ENCODE results near the gene NEDD4L.

Gene NEDD4L

GRCh38 chr18:58253318-58253717 lies 209.3 kb downstream of the NEDD4L start:
- no peaks in the 10 kb centered on the region for H3K36me3 ChIP-seq (ENCODE audit: insufficient read depth, low read length)
- H3K4me3 ChIP-seq (ENCODE audit: low read length) = no peak overlapping the region
- no peaks in the 10 kb centered on the region for H3K27me3 ChIP-seq (ENCODE audit: control insufficient read depth, insufficient read depth, low read length)

GRCh38 chr18:58253871-58254270 lies 209.8 kb downstream of the NEDD4L start:
- no peaks in the 10 kb centered on the region for H3K27me3 ChIP-seq (ENCODE audit: control insufficient read depth, insufficient read depth, low read length)
- no peak overlapping the region for H3K9ac ChIP-seq (ENCODE audit: low read depth, low read length)
- no peaks in the 10 kb centered on the region for H3K9me3 ChIP-seq (replicated peaks; ENCODE audit: low read length)
- H3K4me1 ChIP-seq (ENCODE audit: control insufficient read depth, insufficient read depth, low read length) = peaks cover 24% of the 10 kb centered on the region
- no peak overlapping the region for H3K4me2 ChIP-seq (ENCODE audit: low read length)
- no peaks in the 10 kb centered on the region for H3K36me3 ChIP-seq (ENCODE audit: insufficient read depth, low read length)
- H3K4me3 ChIP-seq (ENCODE audit: low read length) = no peak overlapping the region

More at GRCh38 chr18:58253318-58253717, 209.3 kb downstream of the NEDD4L start:
- Histone ChIP-seq H3K9ac (ENCODE audit: low read depth, low read length) (no peak overlapping the region), H3K4me1 (ENCODE audit: control insufficient read depth, insufficient read depth, low read length) (peaks cover 23% of the 10 kb centered on the region), H3K9me3 (replicated peaks; ENCODE audit: low read length) (no peaks in the 10 kb centered on the region), H3K4me2 (ENCODE audit: low read length) (no peak overlapping the region)

DNA sequence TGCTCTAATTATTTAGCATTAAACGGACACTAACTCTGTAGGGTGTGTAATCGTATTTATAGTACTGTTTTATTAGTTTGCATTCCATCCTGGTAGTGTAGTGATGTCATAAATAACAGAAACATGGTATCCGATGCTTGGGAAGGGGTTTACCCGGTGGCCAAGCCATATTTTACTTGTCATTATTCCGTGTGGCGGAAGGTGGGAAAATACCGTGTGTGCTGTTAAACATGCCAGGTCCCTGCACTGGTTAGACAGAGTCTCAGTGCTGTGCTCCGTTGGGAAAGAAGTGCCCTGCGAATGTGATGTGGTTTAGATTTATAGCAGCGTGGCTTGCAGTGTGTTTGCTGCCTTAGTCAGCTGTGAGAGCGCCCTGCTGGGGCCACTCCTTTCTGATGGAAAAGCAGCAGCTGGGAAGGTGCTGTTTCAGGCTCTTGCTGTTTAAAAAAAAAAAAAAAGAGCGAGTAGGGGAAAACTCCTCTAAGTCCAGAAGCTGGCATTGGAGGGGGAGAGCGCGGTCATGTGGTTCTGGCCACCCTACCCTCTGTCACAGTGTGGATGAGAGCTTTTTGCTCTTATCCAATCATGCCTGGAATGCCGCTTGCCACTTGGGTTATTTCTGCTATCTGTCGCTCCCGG lies 211.0 kb downstream of the NEDD4L start:
- H3K9ac ChIP-seq (ENCODE audit: low read depth, low read length) = peak overlapping the region; percentile 84
- no peaks in the 10 kb centered on the region for H3K36me3 ChIP-seq (ENCODE audit: insufficient read depth, low read length)
- H3K27me3 ChIP-seq (ENCODE audit: control insufficient read depth, insufficient read depth, low read length) = no peaks in the 10 kb centered on the region
- peak overlapping the region; percentile 73 for H3K4me3 ChIP-seq (ENCODE audit: low read length)
- H3K9me3 ChIP-seq (replicated peaks; ENCODE audit: low read length) = no peaks in the 10 kb centered on the region
- peak overlapping the region; percentile 83 for H3K4me2 ChIP-seq (ENCODE audit: low read length)
- peaks cover 31% of the 10 kb centered on the region for H3K4me1 ChIP-seq (ENCODE audit: control insufficient read depth, insufficient read depth, low read length)

- Histone ChIP-seq H3K9ac (ENCODE audit: low read depth, low read length) (peak overlapping the region; percentile 84), H3K27me3 (ENCODE audit: control insufficient read depth, insufficient read depth, low read length) (no peaks in the 10 kb centered on the region), H3K36me3 (ENCODE audit: insufficient read depth, low read length) (no peaks in the 10 kb centered on the region), H3K9me3 (replicated peaks; ENCODE audit: low read length) (no peaks in the 10 kb centered on the region), H3K4me3 (ENCODE audit: low read length) (peak overlapping the region; percentile 73), H3K4me1 (ENCODE audit: control insufficient read depth, insufficient read depth, low read length) (peaks cover 31% of the 10 kb centered on the region), H3K4me2 (ENCODE audit: low read length) (peak overlapping the region; percentile 83)
These were observed 211.8 kb downstream of the NEDD4L start for GRCh38 chr18:58255701-58256311.

GRCh38 chr18:58256316-58257080 lies 212.5 kb downstream of the NEDD4L start:
- Histone ChIP-seq H3K36me3 (ENCODE audit: insufficient read depth, low read length) (no peaks in the 10 kb centered on the region), H3K9ac (ENCODE audit: low read depth, low read length) (peak overlapping the region; percentile 84), H3K4me1 (ENCODE audit: control insufficient read depth, insufficient read depth, low read length) (peaks cover 31% of the 10 kb centered on the region), H3K27me3 (ENCODE audit: control insufficient read depth, insufficient read depth, low read length) (no peaks in the 10 kb centered on the region), H3K9me3 (replicated peaks; ENCODE audit: low read length) (no peaks in the 10 kb centered on the region), H3K4me2 (ENCODE audit: low read length) (peak overlapping the region; percentile 83), H3K4me3 (ENCODE audit: low read length) (peak overlapping the region; percentile 73)

DNA sequence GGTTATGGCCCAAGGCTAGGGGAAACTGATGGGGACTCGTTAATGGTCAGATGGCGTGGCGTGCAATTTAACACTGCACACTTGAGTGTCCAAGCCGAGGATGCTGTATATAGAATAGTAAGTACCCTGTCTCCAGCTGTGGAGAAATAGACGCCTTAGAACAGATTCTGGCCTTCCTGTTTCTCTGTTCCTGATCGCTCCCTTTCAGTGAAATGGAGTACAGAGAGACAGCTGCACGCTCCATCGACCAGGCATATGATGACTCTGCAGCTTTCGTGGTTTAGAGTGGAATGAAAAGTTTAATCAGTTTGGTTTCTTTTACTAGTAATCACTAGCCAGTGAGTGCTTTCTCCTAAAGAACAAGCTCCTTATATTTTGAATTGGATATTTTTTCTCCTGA lies 213.4 kb downstream of the NEDD4L start:
- no peaks in the 10 kb centered on the region for H3K36me3 ChIP-seq (ENCODE audit: insufficient read depth, low read length)
- peak overlapping the region; percentile 73 for H3K4me3 ChIP-seq (ENCODE audit: low read length)
- no peaks in the 10 kb centered on the region for H3K9me3 ChIP-seq (replicated peaks; ENCODE audit: low read length)
- peak overlapping the region; percentile 83 for H3K4me2 ChIP-seq (ENCODE audit: low read length)
- H3K4me1 ChIP-seq (ENCODE audit: control insufficient read depth, insufficient read depth, low read length) = peaks cover 33% of the 10 kb centered on the region
- no peaks in the 10 kb centered on the region for H3K27me3 ChIP-seq (ENCODE audit: control insufficient read depth, insufficient read depth, low read length)
- peak overlapping the region; percentile 84 for H3K9ac ChIP-seq (ENCODE audit: low read depth, low read length)

GRCh38 chr18:58258692-58259342 lies 214.8 kb downstream of the NEDD4L start:
- Histone ChIP-seq H3K4me1 (ENCODE audit: control insufficient read depth, insufficient read depth, low read length) (peaks cover 47% of the 10 kb centered on the region), H3K4me3 (ENCODE audit: low read length) (peak overlapping the region; percentile 73), H3K9me3 (replicated peaks; ENCODE audit: low read length) (no peaks in the 10 kb centered on the region), H3K27me3 (ENCODE audit: control insufficient read depth, insufficient read depth, low read length) (no peaks in the 10 kb centered on the region), H3K4me2 (ENCODE audit: low read length) (peak overlapping the region; percentile 83), H3K36me3 (ENCODE audit: insufficient read depth, low read length) (no peaks in the 10 kb centered on the region), H3K9ac (ENCODE audit: low read depth, low read length) (peak overlapping the region; percentile 84)

GRCh38 chr18:58263055-58263957 lies 219.3 kb downstream of the NEDD4L start:
- Histone ChIP-seq H3K9me3 (replicated peaks; ENCODE audit: low read length) (no peaks in the 10 kb centered on the region), H3K4me3 (ENCODE audit: low read length) (peak overlapping the region; percentile 60), H3K27me3 (ENCODE audit: control insufficient read depth, insufficient read depth, low read length) (no peaks in the 10 kb centered on the region), H3K4me2 (ENCODE audit: low read length) (peak overlapping the region; percentile 85), H3K9ac (ENCODE audit: low read depth, low read length) (peak overlapping the region; percentile 62), H3K4me1 (ENCODE audit: control insufficient read depth, insufficient read depth, low read length) (peaks cover 61% of the 10 kb centered on the region), H3K36me3 (ENCODE audit: insufficient read depth, low read length) (no peaks in the 10 kb centered on the region)

GRCh38 chr18:58264075-58264474 lies 220.0 kb downstream of the NEDD4L start:
- H3K9ac ChIP-seq (ENCODE audit: low read depth, low read length) = no peak overlapping the region
- peak overlapping the region; percentile 24 for H3K4me2 ChIP-seq (ENCODE audit: low read length)
- H3K4me1 ChIP-seq (ENCODE audit: control insufficient read depth, insufficient read depth, low read length) = peaks cover 66% of the 10 kb centered on the region
- no peaks in the 10 kb centered on the region for H3K9me3 ChIP-seq (replicated peaks; ENCODE audit: low read length)
- no peaks in the 10 kb centered on the region for H3K27me3 ChIP-seq (ENCODE audit: control insufficient read depth, insufficient read depth, low read length)
- no peak overlapping the region for H3K4me3 ChIP-seq (ENCODE audit: low read length)
- no peaks in the 10 kb centered on the region for H3K36me3 ChIP-seq (ENCODE audit: insufficient read depth, low read length)

GRCh38 chr18:58264840-58265239 lies 220.8 kb downstream of the NEDD4L start:
- Histone ChIP-seq H3K9ac (ENCODE audit: low read depth, low read length) (no peak overlapping the region), H3K27me3 (ENCODE audit: control insufficient read depth, insufficient read depth, low read length) (no peaks in the 10 kb centered on the region), H3K4me2 (ENCODE audit: low read length) (no peak overlapping the region), H3K36me3 (ENCODE audit: insufficient read depth, low read length) (no peaks in the 10 kb centered on the region), H3K9me3 (replicated peaks; ENCODE audit: low read length) (no peaks in the 10 kb centered on the region), H3K4me3 (ENCODE audit: low read length) (no peak overlapping the region), H3K4me1 (ENCODE audit: control insufficient read depth, insufficient read depth, low read length) (peaks cover 63% of the 10 kb centered on the region)
